Stimulated activated CD4-positive, alpha-beta T cell treated with anti-CD3 and anti-CD28 coated beads, Interleukin-12 subunit alpha, Interleukin-12 subunit beta, amount 100 ng/mL, for 4 hours (primary cell): ENCODE data around the gene CDH13.

Source experiments
- DNase-seq: peaks from one replicate; pipeline ENCODE4 v3.0.0-alpha.2; 2020

CDH13 gene

DNA sequence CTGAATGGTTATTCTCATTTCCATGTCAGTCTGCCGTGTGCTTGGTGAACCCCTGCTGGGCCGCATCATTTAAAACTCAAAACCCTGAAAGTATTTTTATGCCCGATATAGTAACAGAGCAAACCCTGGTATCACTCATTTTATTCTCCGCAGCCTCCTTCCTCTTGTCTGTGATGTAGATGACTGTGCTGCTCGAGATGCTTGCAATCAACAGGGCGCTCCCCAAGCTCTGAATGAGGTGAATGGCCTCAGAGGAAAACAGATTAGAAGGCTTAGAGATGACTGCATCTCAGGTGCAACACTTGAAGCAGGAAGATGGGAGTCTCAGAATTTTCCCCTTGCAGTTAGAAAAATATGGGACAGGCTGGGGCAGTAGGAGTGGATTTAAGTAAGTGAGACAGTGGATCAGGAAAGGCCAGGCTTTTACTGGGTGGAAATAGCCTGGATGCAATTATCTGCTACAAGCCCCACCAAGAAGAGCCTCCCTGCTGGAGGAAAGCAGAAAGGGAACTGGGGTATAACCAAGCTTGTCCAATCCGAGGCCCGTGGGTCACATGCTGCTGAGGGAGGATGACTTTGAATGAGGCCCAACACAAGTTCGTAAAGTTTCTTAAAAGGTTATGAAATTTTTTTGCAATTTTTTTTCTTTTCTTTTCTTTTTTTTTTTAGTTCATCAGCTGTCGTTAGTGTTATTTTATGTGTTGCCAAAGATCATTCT lies 166.9 kb downstream of the CDH13 start:
- DNase-seq: no peak

DNA sequence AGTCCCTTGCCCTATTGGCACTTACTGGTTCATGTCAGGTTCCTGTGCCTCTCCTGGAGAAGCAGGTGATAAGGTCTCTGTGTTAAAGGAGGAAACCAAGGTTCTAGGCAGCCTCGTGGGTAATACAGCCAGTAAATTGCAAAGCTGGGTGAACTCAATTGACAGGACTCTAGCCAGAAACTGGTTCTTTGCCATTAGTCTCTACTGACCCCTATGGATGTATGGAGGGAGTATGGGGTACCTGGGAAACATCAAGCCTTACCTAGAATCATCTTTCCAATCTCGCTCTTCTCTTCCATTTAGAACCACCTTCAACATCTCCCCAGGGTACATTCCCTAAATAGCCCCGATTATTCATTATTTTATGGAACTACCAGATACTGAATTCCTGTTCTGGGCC lies 169.3 kb downstream of the CDH13 start:
- DNase-seq: no peak

DNA sequence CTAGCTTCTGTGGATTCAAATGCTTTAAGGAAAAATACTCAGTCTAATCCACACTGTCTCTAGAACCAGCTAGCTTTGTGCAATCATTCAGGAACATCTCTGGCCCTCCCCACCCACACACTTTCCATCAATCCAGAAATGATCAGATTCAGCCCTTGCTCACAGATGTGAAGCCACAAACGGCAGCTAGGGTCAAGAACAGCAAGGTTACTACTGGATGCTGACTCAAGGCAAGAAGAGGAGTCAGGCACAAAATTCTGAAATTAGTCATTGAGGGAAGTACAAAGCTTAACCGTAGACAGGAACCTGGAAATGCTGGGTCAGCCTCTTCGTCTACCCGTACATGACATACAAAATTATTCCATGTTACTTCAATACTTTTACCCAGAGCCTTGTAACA lies 174.6 kb downstream of the CDH13 start:
- DNase-seq: no peak

GRCh38 chr16:82805866-82806265 lies 179.1 kb downstream of the CDH13 start:
- no peak for DNase-seq

- DNase-seq: no peak
Observed at GRCh38 chr16:82807311-82807710, 180.5 kb downstream of the CDH13 start.

DNA sequence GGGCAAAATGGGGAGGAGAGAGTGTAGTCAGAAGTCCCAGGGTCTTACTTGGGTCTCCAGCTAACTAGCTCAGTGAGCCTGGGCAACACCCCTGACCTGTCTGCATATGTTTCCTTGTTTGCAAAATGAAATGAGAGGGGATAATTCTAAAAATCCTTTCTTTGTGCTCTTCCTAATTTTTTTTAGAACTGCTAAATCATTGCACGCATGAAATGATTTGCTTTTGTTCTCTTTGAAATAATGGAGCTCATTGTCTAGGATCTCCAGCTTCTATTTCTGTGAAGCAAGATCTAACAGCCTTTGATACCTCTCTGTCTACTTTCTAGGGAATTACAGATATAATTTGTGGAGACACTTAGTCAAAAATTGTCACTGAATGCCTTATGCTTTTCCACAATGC lies 181.3 kb downstream of the CDH13 start:
- DNase-seq: no peak

DNA sequence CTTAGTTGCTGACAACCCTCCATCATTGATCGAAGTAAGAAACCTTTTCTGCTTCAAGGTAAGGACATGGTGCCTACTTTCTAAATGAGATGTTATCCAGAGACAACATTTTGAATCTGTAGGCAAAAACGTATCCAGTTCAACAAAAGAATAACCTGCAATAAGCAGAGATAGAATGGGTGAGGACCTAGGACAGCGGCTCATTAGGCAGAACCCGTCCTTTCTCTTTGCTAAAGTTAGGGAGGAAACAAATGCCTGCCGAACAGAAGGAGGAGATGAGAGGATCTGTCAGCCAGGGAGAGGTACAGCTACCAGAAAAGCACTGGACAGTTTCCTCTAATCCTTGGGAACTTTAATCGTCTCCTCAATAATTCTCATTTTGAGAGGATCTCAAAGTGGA lies 183.3 kb downstream of the CDH13 start:
- no peak for DNase-seq

DNA sequence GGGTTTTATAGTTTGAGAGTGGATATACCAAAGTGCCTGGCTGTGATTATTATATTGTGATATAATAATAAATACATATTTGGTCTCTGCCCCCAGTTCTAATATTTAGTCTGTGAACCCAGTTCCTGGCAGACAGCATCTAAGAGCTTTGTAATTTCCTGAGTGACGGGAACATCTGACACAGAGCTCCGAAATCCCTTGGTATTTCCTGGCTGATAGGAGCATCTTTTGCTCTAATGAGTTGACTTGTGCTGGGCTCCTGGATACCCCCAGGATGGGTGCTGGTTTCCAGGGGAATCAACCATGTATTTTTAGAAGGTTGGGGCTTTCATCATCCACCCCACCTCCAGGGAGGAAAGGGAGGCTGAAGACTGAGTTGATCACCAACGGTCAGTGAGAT lies 187.3 kb downstream of the CDH13 start:
- no peak for DNase-seq

DNA sequence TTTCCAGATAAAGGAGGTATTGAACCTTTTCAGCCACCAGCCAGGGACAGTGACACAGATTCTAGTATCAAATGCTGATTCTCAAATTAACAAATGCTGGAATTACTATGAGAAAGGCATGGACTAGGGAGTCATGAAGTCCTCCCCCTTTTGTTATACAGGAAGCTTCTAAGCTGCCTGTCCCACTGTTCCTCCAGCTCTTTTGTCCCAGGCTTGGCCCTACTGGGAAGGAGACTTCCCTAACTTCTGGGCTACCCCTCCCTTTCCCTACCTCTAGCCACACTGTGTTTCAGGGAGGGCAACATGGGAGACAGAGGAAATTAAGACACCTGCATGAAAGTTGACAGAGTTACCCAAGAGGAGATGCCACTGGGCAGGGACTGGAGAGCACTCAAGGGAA lies 192.5 kb downstream of the CDH13 start:
- no peak for DNase-seq

DNA sequence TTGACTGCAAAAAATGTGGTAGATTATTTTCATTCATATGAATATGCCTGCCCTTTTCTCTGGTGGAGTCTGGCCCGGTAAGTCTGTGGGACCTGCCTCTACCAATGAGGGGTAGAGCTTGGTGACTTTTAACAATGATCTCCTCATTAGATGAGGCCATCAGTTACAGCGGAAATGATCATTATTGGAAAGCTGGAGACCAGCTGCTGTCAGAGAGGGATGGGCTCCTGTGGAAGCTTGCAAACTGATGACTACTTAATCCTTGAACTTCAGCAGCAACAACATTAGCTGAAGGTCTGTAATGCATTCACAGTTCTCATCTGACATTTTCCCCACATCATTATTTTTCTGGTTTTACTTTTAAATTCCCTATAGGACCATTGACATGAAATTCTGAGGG lies 194.1 kb downstream of the CDH13 start:
- DNase-seq: no peak

GRCh38 chr16:82824408-82824807 lies 197.6 kb downstream of the CDH13 start:
- DNase-seq: no peak

GRCh38 chr16:82829301-82829700 lies 202.5 kb downstream of the CDH13 start:
- DNase-seq: no peak

DNA sequence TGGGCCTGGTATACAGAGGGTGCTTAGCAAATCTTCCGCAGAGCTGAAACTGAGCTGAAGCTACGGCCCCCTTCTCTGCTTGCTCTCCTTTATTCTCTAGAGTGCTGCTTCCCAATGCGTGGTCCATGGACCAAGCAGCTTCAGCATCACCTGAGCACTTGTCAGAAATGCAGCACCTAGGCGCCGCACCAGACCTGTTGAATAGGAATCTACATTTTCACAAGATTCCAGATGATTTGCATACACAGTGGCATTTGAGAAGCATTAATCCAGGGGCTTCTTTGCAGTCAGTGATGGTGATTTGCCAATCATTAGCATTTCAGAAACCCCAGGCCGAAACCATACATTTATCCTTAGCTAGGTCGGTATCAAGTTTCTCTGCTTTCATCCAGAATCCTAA lies 204.2 kb downstream of the CDH13 start:
- DNase-seq: no peak

GRCh38 chr16:82832821-82833220 lies 206.1 kb downstream of the CDH13 start:
- DNase-seq: no peak

GRCh38 chr16:82833378-82833993 lies 206.7 kb downstream of the CDH13 start:
- DNase-seq: no peak

DNA sequence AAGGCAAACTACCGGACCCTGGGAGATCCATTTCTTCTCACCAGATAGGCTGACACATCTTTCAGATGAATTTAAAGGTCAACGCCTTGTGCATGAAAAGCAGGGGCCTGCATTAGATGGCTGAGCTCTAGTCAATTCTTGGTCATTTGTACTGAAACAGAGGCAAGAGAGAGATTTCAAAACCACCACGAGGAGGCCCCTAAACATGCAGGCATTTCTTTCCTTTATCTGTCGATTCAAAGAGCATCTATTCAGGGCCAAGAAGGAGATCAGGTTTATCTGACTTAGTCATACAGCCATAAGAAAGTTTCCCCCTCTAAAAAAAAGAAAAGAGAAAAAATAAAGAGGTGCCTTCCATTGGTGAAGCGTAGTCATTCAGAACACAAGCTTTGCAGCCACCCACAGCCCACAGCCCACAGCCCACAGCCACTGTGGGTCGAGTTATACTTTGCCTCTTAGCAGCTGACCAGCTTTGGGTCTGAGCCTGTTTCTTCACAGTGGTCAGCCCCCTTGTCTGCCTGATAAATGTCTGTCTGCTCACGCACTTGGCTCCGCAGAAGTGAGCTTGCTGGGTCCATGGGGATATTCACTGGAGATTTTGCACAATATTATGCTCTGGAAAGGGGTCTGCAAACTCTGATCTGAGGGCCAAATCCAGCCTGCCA lies 207.5 kb downstream of the CDH13 start:
- DNase-seq: no peak

- DNase-seq: no peak
Observed at GRCh38 chr16:82835487-82836155, 208.9 kb downstream of the CDH13 start.

GRCh38 chr16:82841108-82841507 lies 214.3 kb downstream of the CDH13 start:
- DNase-seq: no peak

GRCh38 chr16:82843606-82844271 lies 217.0 kb downstream of the CDH13 start:
- no peak for DNase-seq

DNA sequence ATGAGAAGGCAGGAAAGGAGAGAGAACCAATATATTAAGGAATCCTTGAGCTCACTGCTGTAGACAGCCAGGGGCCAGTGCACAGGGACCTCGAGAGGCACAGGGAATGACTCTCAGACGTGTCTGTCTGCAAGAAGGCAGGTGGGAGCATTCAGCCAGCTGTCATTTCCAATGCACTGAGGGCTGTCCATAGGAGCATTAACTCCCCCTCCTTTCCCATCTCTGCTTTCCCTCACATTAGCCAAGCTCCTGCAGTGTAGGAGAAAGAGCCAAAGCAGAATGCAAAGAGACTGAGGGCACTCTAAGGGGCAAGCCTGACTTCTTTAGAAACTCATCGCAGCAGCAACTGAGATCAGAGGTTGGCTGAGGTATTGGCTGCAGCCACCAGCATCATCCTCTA lies 218.3 kb downstream of the CDH13 start:
- DNase-seq: no peak

DNA sequence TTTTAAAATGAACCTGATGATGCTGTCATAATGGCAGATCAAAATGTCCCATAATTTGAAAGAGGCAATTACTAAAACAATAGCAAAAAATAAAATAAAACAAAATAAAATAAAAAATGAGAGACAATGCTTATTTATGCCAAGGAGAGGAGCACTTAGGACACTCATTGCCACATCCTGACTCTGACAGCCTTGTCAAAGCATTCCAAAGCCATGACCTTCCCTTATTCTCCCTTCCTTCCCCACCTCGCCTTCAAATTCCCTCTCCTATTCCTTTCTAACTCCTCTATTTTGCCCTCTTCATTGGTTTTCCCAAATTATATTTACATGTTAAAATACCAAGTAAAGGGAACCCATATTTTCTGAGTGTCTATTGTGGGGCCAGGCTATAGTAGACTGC lies 220.0 kb downstream of the CDH13 start:
- DNase-seq: no peak

DNA sequence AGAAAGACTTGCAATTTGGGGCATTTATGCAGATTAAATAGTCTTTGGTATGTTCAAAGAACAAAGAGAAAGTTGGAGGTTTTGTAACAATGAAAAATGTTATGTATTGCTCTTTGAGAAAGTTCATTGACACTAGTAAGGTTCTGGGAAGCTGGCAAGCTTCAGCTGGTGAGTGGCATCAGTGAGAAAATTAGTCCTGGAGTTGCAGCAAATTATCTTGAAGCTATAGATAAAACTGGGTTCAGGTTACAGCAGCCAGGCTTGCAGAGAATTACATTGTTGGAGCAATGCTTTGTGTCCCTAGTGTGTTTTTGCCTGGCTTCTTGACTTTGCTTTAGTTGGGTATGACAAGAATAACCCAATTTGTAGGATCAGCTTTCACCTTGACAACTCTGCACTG lies 221.2 kb downstream of the CDH13 start:
- no peak for DNase-seq

GRCh38 chr16:82852388-82853008 lies 225.7 kb downstream of the CDH13 start:
- DNase-seq: no peak
